HepG2 (cell line): Measurements from ENCODE around the gene RAP2A. TPM values are rescaled to one million over a fixed set of nuclear protein-coding genes. Genes with fewer than 3 reads are reported as not detected.
A peak's percentile ranks its signal among the peaks of the same experiment; 100 is the strongest.

Source experiments
- ATAC-seq: fragments of 200-7000 bp; cut with Tn5 transposase; 3 replicates; pipeline ENCODE4 v1.9.1; 2020; ENCODE audit warnings: mild to moderate bottlenecking, moderate library complexity
- BruUV-seq: library from RNA; stranded (reverse); fragments of 400-500 nt; replicated peaks from 2 replicates; lab custom pipeline; 2021; lab: Mats Ljungman, UMichigan
- CTCF ChIA-PET: fragments of 300-600 bp; formaldehyde crosslinking; extraction: SDS; loops from one replicate; lab custom pipeline; 2021; ENCODE audit warnings: low total read pairs, inconsistent platforms, low intra/inter-chr PET ratio; lab: Yijun Ruan, JAX
- POLR2A ChIA-PET: fragments of 350-600 bp; sonication (Branson Sonifier 250); formaldehyde crosslinking; loops from one replicate; lab custom pipeline; 2020; ENCODE audit warnings: antibody characterized with exemption, inconsistent platforms; lab: Yijun Ruan, JAX
- DNase-seq: peaks from one replicate; pipeline ENCODE4 v3.0.0-alpha.2; 2015; ENCODE audit warnings: low spot score
- FAIRE-seq: peaks from 3 replicates; lab custom pipeline; 2011; peaks lifted over from hg19 to GRCh38; lab: Jason Lieb, UNC
- H2AFZ ChIP-seq: one replicate; pipeline ENCODE4 v1.6.1; 2011; ENCODE audit warnings: low read length, inconsistent platforms
- H3K27ac ChIP-seq: fragments of 300-600 bp; 3 replicates; pipeline ENCODE4 v1.8.0; 2011; ENCODE audit warnings: mixed run types, mild to moderate bottlenecking, mixed read lengths, low read length, inconsistent platforms; ENCODE audit not compliant: insufficient read depth; ENCODE audit errors: extremely low read length
- H3K27me3 ChIP-seq, 2 experiments: fragments of 200-600 bp in 1 of 2; 2 replicates in 1 of 2; 3 replicates in 1 of 2; pipeline versions ENCODE4 v1.6.0 to v1.8.0; 2011; ENCODE audit warnings: low read length in 2 of 2, mild to moderate bottlenecking in 2 of 2, moderate library complexity in 2 of 2, inconsistent platforms in 1 of 2; ENCODE audit not compliant: insufficient read depth in 2 of 2, control insufficient read depth in 1 of 2
- H3K36me3 ChIP-seq, 2 experiments: fragments of 200-600 bp in 1 of 2; replicated peaks in 1 of 2; 2 replicates in 1 of 2; 3 replicates in 1 of 2; pipeline versions ENCODE4 v1.5.1 to v1.8.0; 2011; ENCODE audit warnings: low read length in 2 of 2, inconsistent platforms in 1 of 2; ENCODE audit not compliant: insufficient read depth in 2 of 2, control insufficient read depth in 1 of 2
- H3K4me1 ChIP-seq: 2 replicates; pipeline ENCODE4 v1.5.1; 2012; ENCODE audit warnings: low read length, inconsistent platforms; ENCODE audit not compliant: insufficient read depth
- H3K4me2 ChIP-seq: 2 replicates; pipeline ENCODE4 v1.6.0; 2011; ENCODE audit warnings: low read depth, low read length, inconsistent platforms
- H3K4me3 ChIP-seq, 3 experiments: fragments of 200-600 bp in 1 of 3; sonication (generic), shearing (Covaris generic) in 1 of 3; replicated peaks in 1 of 3; 2 replicates each; pipeline ENCODE4 v1.5.1; 2011 to 2016; ENCODE audit warnings: low read length in 3 of 3, inconsistent platforms in 2 of 3, low read depth in 2 of 3, mild to moderate bottlenecking in 2 of 3, control low read depth in 1 of 3, mixed read lengths in 1 of 3; ENCODE audit not compliant: insufficient read depth in 1 of 3
- H3K79me2 ChIP-seq: one replicate; pipeline ENCODE4 v1.6.1; 2011; ENCODE audit warnings: low read length, inconsistent platforms; ENCODE audit not compliant: insufficient read depth
- H3K9ac ChIP-seq: 2 replicates; pipeline ENCODE4 v1.6.0; 2011; ENCODE audit warnings: mild to moderate bottlenecking, low read depth, low read length, inconsistent platforms; ENCODE audit not compliant: insufficient read depth
- H3K9me3 ChIP-seq: 2 replicates; pipeline ENCODE4 v1.5.1; 2012; ENCODE audit warnings: mild to moderate bottlenecking, low read length
- H4K20me1 ChIP-seq: 2 replicates; pipeline ENCODE4 v1.6.0; 2011; ENCODE audit warnings: inconsistent platforms, mild to moderate bottlenecking, low read length, moderate library complexity; ENCODE audit not compliant: insufficient read depth
- CEBPB ChIP-seq: IDR thresholded peaks from 2 replicates; pipeline ENCODE4 v1.6.1; 2011; ENCODE audit warnings: low read depth, low read length, improper control_type of control experiment, borderline replicate concordance
- CEBPG ChIP-seq: IDR thresholded peaks from 2 replicates; pipeline ENCODE4 v1.6.1; 2016
- KLF11 ChIP-seq: IDR thresholded peaks from 2 replicates; pipeline ENCODE4 v1.6.1; 2016; ENCODE audit warnings: missing compliant biosample characterization
- PAF1 ChIP-seq: IDR thresholded peaks from 2 replicates; pipeline ENCODE4 v1.6.1; 2016; ENCODE audit warnings: missing genetic modification reagents, missing compliant biosample characterization
- RARA ChIP-seq: IDR thresholded peaks from 2 replicates; pipeline ENCODE4 v1.6.1; 2016; ENCODE audit warnings: missing genetic modification reagents, missing compliant biosample characterization
- SETDB1 ChIP-seq: sonication (generic); formaldehyde crosslinking; IDR thresholded peaks from 2 replicates; pipeline ENCODE4 v1.5.1; 2020; ENCODE audit warnings: missing genetic modification reagents, mild to moderate bottlenecking, borderline replicate concordance
- SKI ChIP-seq: fragments of 450-650 bp; IDR thresholded peaks from one replicate; pipeline ENCODE4 v1.6.1; 2018; ENCODE audit warnings: mild to moderate bottlenecking; ENCODE audit not compliant: partially characterized antibody
- SMYD3 ChIP-seq: sonication (generic); formaldehyde crosslinking; IDR thresholded peaks from 2 replicates; pipeline ENCODE4 v1.8.1; 2023; ENCODE audit warnings: mild to moderate bottlenecking, missing genetic modification reagents
- STAG1 ChIP-seq: sonication (generic); formaldehyde crosslinking; IDR thresholded peaks from 2 replicates; pipeline ENCODE4 v1.4.0; 2020; ENCODE audit warnings: missing genetic modification reagents
- TEAD3 ChIP-seq: optimal IDR thresholded peaks from 2 replicates; pipeline ENCODE3; 2016; ENCODE audit warnings: borderline replicate concordance
- TSC22D2 ChIP-seq: sonication (generic); formaldehyde crosslinking; IDR thresholded peaks from 2 replicates; pipeline ENCODE4 v1.5.1; 2020; ENCODE audit warnings: missing genetic modification reagents, mild to moderate bottlenecking, borderline replicate concordance
- ZMYM4 ChIP-seq: sonication (generic); formaldehyde crosslinking; IDR thresholded peaks from 2 replicates; pipeline ENCODE4 v1.8.1; 2023; ENCODE audit warnings: mild to moderate bottlenecking, missing genetic modification reagents
- ZNF816 ChIP-seq: sonication (generic); formaldehyde crosslinking; IDR thresholded peaks from 2 replicates; pipeline ENCODE4 v1.8.0; 2022; ENCODE audit warnings: missing genetic modification reagents, mild to moderate bottlenecking, borderline replicate concordance
- WGBS: methylation state at CpG from one replicate; pipeline ENCODE4 v1.1.6; 2017; ENCODE audit warnings: low lambda C conversion rate; 5-methylcytosine and 5-hydroxymethylcytosine counted together
- in situ Hi-C: cut with HindIII; loops from 2 replicates; pipeline ENCODE4 v1.10.0; 2017; ENCODE audit warnings: low pct_unique_long_range_greater_than_20kb; ENCODE audit not compliant: extremely low pct_ligation_motif_present
- intact Hi-C: fragments of 100-400 bp; cut with micrococcal nuclease; formaldehyde crosslinking; loops from one replicate; pipeline ENCODE4 v1.10.0; 2022; ENCODE audit not compliant: unreplicated experiment
- polyA plus RNA-seq, 8 experiments: library from polyadenylated mRNA; depleted of rRNA in 3 of 8; stranded (reverse) in 7 of 8; unstranded in 1 of 8; fragments of >200 nt; fragmentation: Illumina TruSeq in 4 of 8; extraction: Trizol in 4 of 8; gene quantifications; 2 replicates each; pipeline versions ENCODE4 v1.2.1 to v1.2.3, GENCODE V29; 2011 to 2016; ENCODE audit warnings: low read depth in 4 of 8, missing spikeins in 1 of 8, mixed read lengths in 1 of 8; ENCODE audit not compliant: insufficient read depth in 1 of 8
- total RNA-seq, 5 experiments: library from RNA; depleted of rRNA; stranded (reverse); fragments of >200 nt; fragmentation: Illumina TruSeq; extraction: Trizol; gene quantifications; 2 replicates each; pipeline ENCODE4 v1.2.3, GENCODE V29; 2016; ENCODE audit warnings: low read depth in 1 of 5
- TF ChIP-seq, protein P1 (sequence below): sonication (generic); formaldehyde crosslinking; IDR thresholded peaks from 2 replicates; pipeline ENCODE4 v1.8.0; 2022; ENCODE audit warnings: mild to moderate bottlenecking, missing genetic modification reagents, borderline replicate concordance
- TF ChIP-seq, protein P2 (sequence below): sonication (generic); IDR thresholded peaks from 2 replicates; pipeline ENCODE4 v1.6.1; 2016; ENCODE audit warnings: low read depth, borderline replicate concordance
- TF ChIP-seq, protein P3 (sequence below): sonication (generic); formaldehyde crosslinking; IDR thresholded peaks from 2 replicates; pipeline ENCODE4 v1.5.0; 2020; ENCODE audit warnings: mild to moderate bottlenecking, missing genetic modification reagents, moderate library complexity

The RAP2A gene
- total and polyA plus RNA-seq, 2 of the 13 experiments (the other 11 are each of a cell fraction or from before 2014, with no cell fraction given), result 9.9 to 23.1 TPM

DNA sequence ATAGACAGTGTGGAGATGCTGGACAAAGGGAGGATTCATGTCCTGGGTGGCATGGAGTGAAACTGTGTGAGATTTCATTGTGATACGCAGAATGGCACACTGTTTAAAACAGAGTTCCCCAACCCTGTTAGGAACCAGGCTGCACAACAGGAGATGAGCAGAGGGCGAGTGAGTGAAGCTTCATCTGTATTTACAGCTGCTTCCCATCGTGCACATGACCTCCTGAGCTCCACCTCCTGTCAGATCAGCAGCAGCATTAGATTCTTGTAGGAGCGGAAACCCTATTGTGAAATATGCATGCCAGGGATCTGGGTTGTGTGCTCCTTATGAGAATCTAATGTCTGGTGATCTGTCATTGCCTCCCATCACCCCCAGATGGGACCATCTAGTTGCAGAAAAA lies 72.5 kb downstream of the RAP2A start:
- Histone ChIP-seq H3K9ac (no peak overlapping the region), H4K20me1 (no peaks in the 10 kb centered on the region), H3K4me1 (peaks cover 20% of the 10 kb centered on the region; the same call in 1 of the 2 replicates), H2AFZ (no peak overlapping the region), H3K36me3 (no peaks in the 10 kb centered on the region), H3K4me2 (no peak overlapping the region), H3K27ac (no peak overlapping the region), H3K9me3 (peaks cover under 1% of the 10 kb centered on the region; the same call in 1 of the 2 replicates), H3K4me3 (no peak overlapping the region), H3K27me3 (no peaks in the 10 kb centered on the region), H3K79me2 (no peaks in the 10 kb centered on the region)
- CTCF ChIA-PET, result no interaction called here
- intact Hi-C loops (no loop called here), in situ Hi-C loops (no loop called here)
- DNase-seq (no peak), FAIRE-seq (no peak), ATAC-seq (peak; percentile 49)
- POLR2A ChIA-PET, result no interaction called here
- 35% methylated on average over 4 of the region's 4 CpGs for WGBS
- no TSS peak for BruUV-seq
- TF ChIP-seq ZMYM4 (0 out of 2 replicates have a peak, but pooled peaks have one; percentile 20), SKI (no peak), TEAD3 (CRISPR knock-in tag) (peak; percentile 27), STAG1 (CRISPR knock-in tag) (0 out of 2 replicates have a peak, but pooled peaks have one; percentile 6), PAF1 (CRISPR knock-in tag) (no peak), SMYD3 (no peak), CEBPB (peak; percentile 32; the same call in 1 of the 2 replicates), TSC22D2 (CRISPR knock-in tag) (no peak), SETDB1 (CRISPR knock-in tag) (no peak), ZNF816 (CRISPR knock-in tag) (no peak), KLF11 (CRISPR knock-in tag) (no peak), CEBPG (CRISPR knock-in tag) (0 out of 2 replicates have a peak, but pooled peaks have one; percentile 29), RARA (CRISPR knock-in tag) (no peak)
- TF ChIP-seq, protein P1, sequence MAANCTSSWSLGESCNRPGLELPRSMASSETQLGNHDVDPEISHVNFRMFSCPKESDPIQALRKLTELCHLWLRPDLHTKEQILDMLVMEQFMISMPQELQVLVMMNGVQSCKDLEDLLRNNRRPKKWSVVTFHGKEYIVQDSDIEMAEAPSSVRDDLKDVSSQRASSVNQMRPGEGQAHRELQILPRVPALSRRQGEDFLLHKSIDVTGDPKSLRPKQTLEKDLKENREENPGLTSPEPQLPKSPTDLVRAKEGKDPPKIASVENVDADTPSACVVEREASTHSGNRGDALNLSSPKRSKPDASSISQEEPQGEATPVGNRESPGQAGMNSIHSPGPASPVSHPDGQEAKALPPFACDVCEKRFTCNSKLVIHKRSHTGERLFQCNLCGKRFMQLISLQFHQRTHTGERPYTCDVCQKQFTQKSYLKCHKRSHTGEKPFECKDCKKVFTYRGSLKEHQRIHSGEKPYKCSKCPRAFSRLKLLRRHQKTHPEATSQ (CRISPR knock-in tag), result no peak
- TF ChIP-seq, protein P2, sequence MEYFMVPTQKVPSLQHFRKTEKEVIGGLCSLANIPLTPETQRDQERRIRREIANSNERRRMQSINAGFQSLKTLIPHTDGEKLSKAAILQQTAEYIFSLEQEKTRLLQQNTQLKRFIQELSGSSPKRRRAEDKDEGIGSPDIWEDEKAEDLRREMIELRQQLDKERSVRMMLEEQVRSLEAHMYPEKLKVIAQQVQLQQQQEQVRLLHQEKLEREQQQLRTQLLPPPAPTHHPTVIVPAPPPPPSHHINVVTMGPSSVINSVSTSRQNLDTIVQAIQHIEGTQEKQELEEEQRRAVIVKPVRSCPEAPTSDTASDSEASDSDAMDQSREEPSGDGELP, result 0 out of 2 replicates have a peak, but pooled peaks have one; percentile 8
- TF ChIP-seq, protein P3, sequence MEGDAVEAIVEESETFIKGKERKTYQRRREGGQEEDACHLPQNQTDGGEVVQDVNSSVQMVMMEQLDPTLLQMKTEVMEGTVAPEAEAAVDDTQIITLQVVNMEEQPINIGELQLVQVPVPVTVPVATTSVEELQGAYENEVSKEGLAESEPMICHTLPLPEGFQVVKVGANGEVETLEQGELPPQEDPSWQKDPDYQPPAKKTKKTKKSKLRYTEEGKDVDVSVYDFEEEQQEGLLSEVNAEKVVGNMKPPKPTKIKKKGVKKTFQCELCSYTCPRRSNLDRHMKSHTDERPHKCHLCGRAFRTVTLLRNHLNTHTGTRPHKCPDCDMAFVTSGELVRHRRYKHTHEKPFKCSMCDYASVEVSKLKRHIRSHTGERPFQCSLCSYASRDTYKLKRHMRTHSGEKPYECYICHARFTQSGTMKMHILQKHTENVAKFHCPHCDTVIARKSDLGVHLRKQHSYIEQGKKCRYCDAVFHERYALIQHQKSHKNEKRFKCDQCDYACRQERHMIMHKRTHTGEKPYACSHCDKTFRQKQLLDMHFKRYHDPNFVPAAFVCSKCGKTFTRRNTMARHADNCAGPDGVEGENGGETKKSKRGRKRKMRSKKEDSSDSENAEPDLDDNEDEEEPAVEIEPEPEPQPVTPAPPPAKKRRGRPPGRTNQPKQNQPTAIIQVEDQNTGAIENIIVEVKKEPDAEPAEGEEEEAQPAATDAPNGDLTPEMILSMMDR (CRISPR knock-in tag), result peak; percentile 29; the same call in 1 of the 2 replicates
